ENCODE data around the gene SDCBP2.

DNA sequence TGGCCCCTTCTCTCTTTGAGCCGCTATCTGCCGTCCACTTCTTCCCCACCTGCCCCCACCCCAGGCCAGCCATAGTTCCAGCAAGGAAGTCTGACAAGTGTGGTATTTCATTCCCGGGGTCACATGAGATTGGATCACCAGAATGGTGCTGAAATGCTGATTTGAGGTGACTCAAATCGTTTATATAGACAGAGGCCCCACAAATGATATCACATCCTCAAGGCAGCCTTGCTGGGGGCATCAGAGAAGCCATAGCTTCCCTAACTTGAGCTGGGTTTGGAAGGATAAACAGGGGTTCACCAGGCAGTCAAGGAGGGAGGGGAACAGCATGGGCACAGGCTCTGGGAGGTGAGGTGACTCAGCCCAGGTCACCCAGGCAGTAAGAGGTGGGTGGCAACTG is 9.9 kb downstream of the SDCBP2 start:
- TF ChIP-seq ZFP3 (CRISPR knock-in tag; IDR thresholded peaks at IDR 0.05): no peak
- no peak for TF ChIP-seq PPARA (CRISPR knock-in tag; IDR thresholded peaks at IDR 0.05; ENCODE audit: borderline replicate concordance)
- no peak for TF ChIP-seq GLIS3 (CRISPR knock-in tag; IDR thresholded peaks at IDR 0.05)
- TF ChIP-seq BACH2 (CRISPR knock-in tag; IDR thresholded peaks at IDR 0.05; ENCODE audit: borderline replicate concordance): no peak
